Activated CD8-positive, alpha-beta memory T cell treated with anti-CD3 and anti-CD28 coated beads, Interleukin-2, amount 10 ng/mL, durations not matched to agents 7 days and 5 days (primary cell): ENCODE results near the gene COL24A1. TPM values are rescaled to one million over a fixed set of nuclear protein-coding genes. Genes with fewer than 3 reads are reported as not detected.
"Not testable (repeated sequence)": the region's sequence is repeated elsewhere in the genome, so short reads cannot be mapped to it uniquely, and the experiment has no call there.

ENCODE experiments used
- ATAC-seq: fragments of 150-1000 bp; cut with Tn5 transposase; one replicate; pipeline ENCODE4 v1.10.0; 2021; ENCODE audit warnings: moderate library complexity
- CTCF ChIA-PET: fragments of 350-600 bp; sonication (Branson Sonifier 250); formaldehyde crosslinking; loops from one replicate; lab custom pipeline; 2021; ENCODE audit warnings: antibody characterized with exemption; lab: Charles Lee
- DNase-seq: peaks from one replicate; pipeline ENCODE4 v3.0.0-alpha.2; 2020
- H3K27ac Mint-ChIP-seq: one replicate; pipeline ENCODE4 v1.8.0; 2021; ENCODE audit warnings: mild to moderate bottlenecking, mixed read lengths
- H3K27me3 Mint-ChIP-seq: one replicate; pipeline ENCODE4 v1.8.0; 2021; ENCODE audit warnings: mixed read lengths
- H3K36me3 Mint-ChIP-seq: one replicate; pipeline ENCODE4 v1.8.0; 2021; ENCODE audit warnings: mild to moderate bottlenecking, mixed read lengths
- H3K4me1 Mint-ChIP-seq: one replicate; pipeline ENCODE4 v1.8.0; 2021; ENCODE audit warnings: mixed read lengths
- H3K4me3 Mint-ChIP-seq: one replicate; pipeline ENCODE4 v1.8.0; 2021; ENCODE audit warnings: mild to moderate bottlenecking, moderate library complexity, mixed read lengths
- H3K9me3 Mint-ChIP-seq: one replicate; pipeline ENCODE4 v1.8.0; 2022; ENCODE audit warnings: low read depth, mixed read lengths
- total RNA-seq, 2 experiments: library from RNA; stranded (reverse); gene quantifications; one replicate each; pipeline ENCODE4 v1.2.3, GENCODE V29; 2021

COL24A1 gene
- total RNA-seq, 2 experiments from 2014 or later, result not detected

DNA sequence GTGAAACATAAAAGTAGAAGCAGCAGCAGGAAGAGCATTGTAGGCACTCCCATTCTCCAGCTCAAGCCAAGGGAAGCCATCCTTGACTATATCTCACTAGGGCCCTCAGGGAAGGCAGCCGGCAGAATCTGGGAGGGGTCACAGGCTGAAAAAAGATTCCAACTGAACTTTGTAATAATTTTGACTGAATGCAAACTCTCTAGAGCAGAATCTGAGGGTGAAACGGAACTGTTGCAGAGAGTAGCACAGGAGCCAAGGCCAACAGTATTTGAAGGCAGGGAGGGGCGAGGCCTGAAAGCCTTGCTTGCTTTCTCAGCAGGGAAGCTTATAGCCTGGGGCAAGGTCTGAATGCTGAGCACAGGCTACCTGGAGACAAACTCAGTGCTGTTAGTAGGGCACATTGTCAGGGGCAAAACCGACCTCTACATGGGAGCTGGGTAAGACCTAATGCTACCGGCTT, 180.6 kb downstream of the COL24A1 start:
- Mint-ChIP-seq H3K27ac (no peak overlapping the region), H3K4me3 (no peak overlapping the region), H3K27me3 (no peaks in the 10 kb centered on the region), H3K4me1 (no peaks in the 10 kb centered on the region), H3K36me3 (no peaks in the 10 kb centered on the region), H3K9me3 (peaks cover 3% of the 10 kb centered on the region)
- ATAC-seq (no peak), DNase-seq (no peak)
- CTCF ChIA-PET, result no interaction called here

DNA sequence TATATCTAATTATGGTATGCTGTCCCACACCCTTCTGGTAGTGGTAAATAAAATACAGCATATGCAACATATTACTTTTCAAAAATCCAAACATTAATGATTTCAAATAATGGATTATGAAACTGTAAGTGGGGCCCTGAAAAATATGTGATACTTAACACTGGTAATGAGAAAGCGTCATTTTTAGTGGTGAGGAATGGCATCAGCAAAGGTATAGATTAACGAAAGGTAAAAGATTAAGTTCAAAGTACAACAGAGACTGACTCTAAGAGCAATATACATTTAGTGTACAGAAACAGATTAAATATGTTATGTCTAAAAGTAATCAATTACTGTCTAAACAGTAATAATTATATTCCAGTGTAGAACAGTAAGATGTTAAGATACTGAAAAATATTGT, 194.1 kb downstream of the COL24A1 start:
- H3K4me3 Mint-ChIP-seq, result no peak overlapping the region
- no peaks in the 10 kb centered on the region for H3K27me3 Mint-ChIP-seq
- H3K36me3 Mint-ChIP-seq, result no peaks in the 10 kb centered on the region
- DNase-seq (no peak), ATAC-seq (no peak)
- H3K9me3 Mint-ChIP-seq, result no peaks in the 10 kb centered on the region
- CTCF ChIA-PET, result no interaction called here
- H3K27ac Mint-ChIP-seq, result no peak overlapping the region
- H3K4me1 Mint-ChIP-seq, result no peaks in the 10 kb centered on the region

DNA sequence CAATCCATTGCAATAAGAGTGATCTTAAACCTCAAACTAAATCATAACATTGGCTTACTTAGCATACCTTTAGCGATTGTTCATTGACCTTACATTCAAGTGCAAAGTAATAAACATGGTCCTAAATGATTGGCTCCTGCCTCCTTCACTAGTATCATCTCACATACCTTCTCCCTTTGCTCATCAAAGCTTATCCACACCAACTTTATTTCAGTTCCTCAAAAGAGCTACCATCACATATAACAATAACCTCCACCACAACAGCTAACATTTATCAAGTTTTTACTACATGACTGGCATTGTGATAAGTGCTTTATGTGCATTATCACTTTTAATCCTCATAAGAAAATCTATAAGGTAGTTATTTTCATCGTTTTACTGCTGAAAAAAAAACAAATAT, 198.8 kb downstream of the COL24A1 start:
- DNase-seq (no peak), ATAC-seq (no peak)
- no peaks in the 10 kb centered on the region for H3K36me3 Mint-ChIP-seq
- H3K27me3 Mint-ChIP-seq, result no peaks in the 10 kb centered on the region
- H3K4me3 Mint-ChIP-seq, result no peak overlapping the region
- CTCF ChIA-PET, result no interaction called here
- no peak overlapping the region for H3K27ac Mint-ChIP-seq
- no peaks in the 10 kb centered on the region for H3K4me1 Mint-ChIP-seq
- no peaks in the 10 kb centered on the region for H3K9me3 Mint-ChIP-seq

DNA sequence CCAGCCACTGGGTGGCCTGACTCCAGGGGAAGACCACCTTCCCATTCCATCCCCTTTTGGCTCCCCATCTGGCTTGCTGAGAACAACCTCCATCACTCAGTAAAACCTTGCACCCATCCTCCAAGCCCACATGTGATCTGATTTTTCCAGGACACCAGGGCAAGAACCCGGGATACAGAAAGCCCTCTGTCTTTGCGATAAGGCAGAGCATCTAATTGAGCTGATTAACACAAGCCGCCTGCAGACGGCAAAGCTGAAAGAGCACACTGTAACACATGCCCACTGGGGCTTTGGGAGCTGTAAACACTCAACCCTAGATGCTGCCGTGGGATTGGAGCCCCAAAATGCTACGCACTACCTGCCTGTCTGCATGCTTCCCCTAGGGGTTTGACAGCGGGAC, 201.4 kb downstream of the COL24A1 start:
- H3K36me3 Mint-ChIP-seq, DNase-seq, CTCF ChIA-PET, H3K9me3 Mint-ChIP-seq, H3K4me3 Mint-ChIP-seq, ATAC-seq, H3K4me1 Mint-ChIP-seq, H3K27ac Mint-ChIP-seq, H3K27me3 Mint-ChIP-seq: not testable (repeated sequence)

DNA sequence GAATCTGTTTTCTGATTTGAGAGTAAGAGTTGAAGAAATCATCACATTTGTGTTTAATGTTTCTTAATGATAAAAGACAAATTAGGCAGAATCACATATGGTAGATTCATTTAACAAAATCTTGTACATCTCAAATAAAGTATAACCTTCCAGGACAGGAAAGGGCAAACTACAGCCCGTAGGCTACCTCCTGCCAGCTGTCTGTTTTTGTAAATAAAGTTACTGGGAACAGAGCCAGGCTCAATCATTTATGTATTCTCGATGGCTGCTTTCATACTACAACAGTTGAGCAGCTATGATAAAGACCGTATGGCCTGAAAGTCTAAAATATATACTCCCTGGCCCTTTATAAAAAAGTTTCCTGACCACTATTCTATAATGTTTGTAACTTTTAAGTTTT, 204.1 kb downstream of the COL24A1 start:
- Mint-ChIP-seq H3K4me1 (no peaks in the 10 kb centered on the region), H3K27ac (no peak overlapping the region), H3K9me3 (no peaks in the 10 kb centered on the region), H3K27me3 (no peaks in the 10 kb centered on the region), H3K36me3 (no peaks in the 10 kb centered on the region), H3K4me3 (no peak overlapping the region)
- CTCF ChIA-PET, result no interaction called here
- ATAC-seq (no peak), DNase-seq (no peak)

DNA sequence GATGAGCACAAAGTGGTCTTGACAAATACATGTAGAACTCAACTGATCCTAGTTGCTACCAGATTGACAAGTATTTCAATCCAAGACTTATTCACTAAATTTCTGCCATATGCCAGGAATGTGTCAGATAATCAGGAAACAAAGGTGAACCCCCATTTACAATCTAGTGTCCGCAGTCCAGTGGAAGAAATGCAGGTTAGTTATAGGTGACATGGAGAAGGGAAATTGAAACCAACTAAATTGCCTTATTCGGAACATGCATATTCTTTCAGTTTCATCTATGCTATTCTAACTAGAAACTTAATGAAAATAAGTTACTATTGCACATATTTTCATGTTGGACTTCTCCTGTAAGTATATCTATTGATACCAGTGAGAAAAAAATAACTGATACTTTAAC, 209.4 kb downstream of the COL24A1 start:
- H3K9me3 Mint-ChIP-seq, result no peaks in the 10 kb centered on the region
- H3K36me3 Mint-ChIP-seq, result no peaks in the 10 kb centered on the region
- no peak for ATAC-seq
- no peaks in the 10 kb centered on the region for H3K4me1 Mint-ChIP-seq
- no peak overlapping the region for H3K4me3 Mint-ChIP-seq
- CTCF ChIA-PET, result no interaction called here
- no peak overlapping the region for H3K27ac Mint-ChIP-seq
- no peaks in the 10 kb centered on the region for H3K27me3 Mint-ChIP-seq
- DNase-seq, result no peak

DNA sequence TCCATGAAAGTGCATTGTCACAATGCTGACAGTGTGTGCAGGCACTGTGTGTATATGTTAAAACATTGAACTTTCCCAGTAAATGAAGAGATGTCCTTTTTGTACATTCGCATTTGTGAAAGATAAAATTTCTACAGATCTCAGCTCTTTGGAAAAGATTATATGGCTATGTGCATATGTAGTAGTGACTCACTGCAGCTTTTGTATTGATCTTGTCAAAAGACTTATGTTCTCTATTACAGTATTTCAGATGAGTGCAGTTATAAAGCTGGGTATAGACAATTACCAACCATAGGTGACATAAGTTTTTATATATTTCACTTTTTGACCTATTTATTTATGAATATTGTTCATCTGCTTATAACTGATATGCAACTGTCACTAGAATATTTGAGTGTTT, 212.6 kb downstream of the COL24A1 start:
- Mint-ChIP-seq H3K36me3 (no peaks in the 10 kb centered on the region), H3K27ac (no peak overlapping the region), H3K27me3 (no peaks in the 10 kb centered on the region), H3K4me3 (no peak overlapping the region), H3K9me3 (no peaks in the 10 kb centered on the region), H3K4me1 (no peaks in the 10 kb centered on the region)
- ATAC-seq, result no peak
- CTCF ChIA-PET, result no interaction called here
- no peak for DNase-seq

DNA sequence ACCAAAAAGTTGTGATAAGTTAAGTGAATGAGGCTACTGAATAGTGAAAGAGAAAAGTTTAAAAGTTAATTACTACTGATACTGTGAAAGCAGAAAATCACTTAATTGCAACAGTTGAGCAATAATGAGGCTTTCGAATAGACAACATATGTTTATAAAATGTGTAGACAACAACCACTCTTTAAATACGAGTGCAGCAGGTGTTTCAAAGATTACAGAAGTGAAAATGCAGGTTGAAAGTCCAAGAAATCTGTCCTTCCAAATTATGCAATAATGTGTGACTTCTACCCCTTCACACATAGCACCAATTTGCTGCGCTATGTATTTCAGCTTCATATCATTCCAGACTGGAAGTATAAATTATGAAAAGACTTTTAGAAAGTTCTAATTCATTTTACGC, 213.0 kb downstream of the COL24A1 start:
- H3K27ac Mint-ChIP-seq, result no peak overlapping the region

DNA sequence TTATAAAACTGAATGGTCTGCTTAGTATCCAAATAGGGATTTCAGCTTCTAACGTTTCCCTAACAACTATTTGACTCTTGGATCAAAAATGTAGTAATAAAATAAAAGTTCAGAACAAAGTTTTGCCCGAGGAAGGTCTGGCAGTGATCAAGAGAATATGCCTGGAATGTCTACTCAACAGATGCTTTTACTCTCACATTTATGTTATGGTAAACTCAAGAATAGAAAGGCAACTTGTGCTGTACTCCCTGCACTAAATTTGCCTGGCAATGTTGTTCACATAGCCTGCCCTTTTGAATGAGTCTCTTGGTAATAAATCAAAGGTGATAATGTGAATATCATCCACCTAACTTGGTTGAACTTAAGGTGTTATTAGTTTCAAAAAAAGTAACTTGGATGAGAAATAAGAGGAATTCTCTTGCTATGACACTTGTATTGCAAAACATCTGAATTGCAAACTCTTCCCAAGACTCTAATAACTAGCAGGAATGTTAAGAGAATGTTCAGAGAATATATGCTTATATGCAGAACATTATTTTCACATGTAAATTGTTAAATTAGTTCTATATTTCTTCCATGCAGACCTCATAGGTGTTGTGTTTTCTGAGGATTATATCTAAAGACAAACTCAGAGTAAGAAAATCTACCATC, 215.8 kb downstream of the COL24A1 start:
- no peak overlapping the region for H3K4me3 Mint-ChIP-seq
- CTCF ChIA-PET, result no interaction called here
- no peaks in the 10 kb centered on the region for H3K4me1 Mint-ChIP-seq
- H3K36me3 Mint-ChIP-seq, result no peaks in the 10 kb centered on the region
- H3K27me3 Mint-ChIP-seq, result no peaks in the 10 kb centered on the region
- H3K9me3 Mint-ChIP-seq, result no peaks in the 10 kb centered on the region
- H3K27ac Mint-ChIP-seq, result no peak overlapping the region
- no peak for ATAC-seq
- DNase-seq, result no peak

More for the DNA sequence above, 213.0 kb downstream of the COL24A1 start:
- Mint-ChIP-seq H3K36me3 (no peaks in the 10 kb centered on the region), H3K4me1 (no peaks in the 10 kb centered on the region), H3K4me3 (no peak overlapping the region), H3K9me3 (no peaks in the 10 kb centered on the region), H3K27me3 (no peaks in the 10 kb centered on the region)
- ATAC-seq (no peak), DNase-seq (no peak)
- CTCF ChIA-PET, result no interaction called here

DNA sequence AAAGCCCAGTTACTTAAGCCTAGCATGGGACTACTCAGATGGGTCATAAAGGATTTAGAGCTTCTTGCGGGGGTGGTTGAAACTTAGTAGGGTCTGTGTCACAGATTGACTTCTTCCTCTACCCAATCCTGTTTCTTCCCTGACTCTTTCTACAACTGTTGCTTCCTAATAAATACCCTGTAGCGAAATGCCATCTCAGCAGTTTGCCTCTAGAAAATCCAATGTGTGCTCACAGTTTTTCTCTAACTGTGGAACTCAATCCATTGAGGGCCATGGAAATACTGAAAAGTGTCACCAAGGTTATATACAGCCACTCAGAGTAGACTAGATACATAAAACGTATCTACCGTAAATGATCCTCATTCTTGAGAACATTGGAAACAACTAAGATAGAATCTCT, 217.7 kb downstream of the COL24A1 start:
- Mint-ChIP-seq H3K4me3 (no peak overlapping the region), H3K27ac (no peak overlapping the region), H3K4me1 (no peaks in the 10 kb centered on the region), H3K27me3 (no peaks in the 10 kb centered on the region), H3K9me3 (no peaks in the 10 kb centered on the region), H3K36me3 (no peaks in the 10 kb centered on the region)
- DNase-seq, result no peak
- no peak for ATAC-seq
- CTCF ChIA-PET, result no interaction called here

DNA sequence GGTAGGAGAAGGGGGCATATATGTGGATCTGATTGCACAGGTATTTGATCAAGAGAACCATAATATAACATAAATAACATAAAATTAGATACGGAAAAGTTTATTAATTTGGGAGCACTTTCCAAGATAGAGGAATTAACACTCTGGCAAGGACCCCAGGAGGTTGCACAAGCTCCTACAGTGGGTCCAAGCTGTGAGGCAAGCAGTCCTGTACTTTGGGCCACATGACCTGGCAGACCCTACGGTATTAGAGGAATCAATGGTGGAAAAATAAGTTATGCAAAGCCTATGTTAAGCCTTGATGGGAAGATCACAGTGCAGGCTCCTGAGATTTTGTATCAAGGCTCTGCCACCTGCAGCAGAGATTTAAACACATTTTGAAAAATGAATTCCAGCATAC, 220.1 kb downstream of the COL24A1 start:
- Mint-ChIP-seq H3K36me3 (no peaks in the 10 kb centered on the region), H3K4me1 (no peaks in the 10 kb centered on the region), H3K9me3 (no peaks in the 10 kb centered on the region), H3K27me3 (no peaks in the 10 kb centered on the region), H3K27ac (no peak overlapping the region), H3K4me3 (no peak overlapping the region)
- DNase-seq (no peak), ATAC-seq (no peak)
- CTCF ChIA-PET, result no interaction called here

DNA sequence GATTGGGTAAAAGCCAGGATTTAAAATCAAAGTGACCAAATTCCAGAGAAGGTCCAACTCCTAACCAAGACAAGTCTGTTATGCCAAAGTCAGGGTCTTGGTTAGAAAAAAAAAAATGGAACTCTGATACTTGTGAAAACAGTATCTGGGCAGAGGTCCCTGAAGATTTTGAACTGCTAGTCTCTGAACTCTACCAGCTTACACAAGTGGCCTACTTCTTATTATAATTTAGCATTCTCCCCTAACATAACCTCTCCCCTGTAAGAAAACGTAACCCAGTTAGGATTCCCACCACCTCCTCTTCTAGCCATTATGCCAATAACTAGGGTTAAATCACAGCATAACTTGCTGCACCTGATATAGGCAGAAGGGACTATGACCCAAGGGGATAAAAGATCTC, 220.5 kb downstream of the COL24A1 start:
- H3K27me3 Mint-ChIP-seq, result no peaks in the 10 kb centered on the region
- no peak for ATAC-seq
- H3K9me3 Mint-ChIP-seq, result no peaks in the 10 kb centered on the region
- DNase-seq, result no peak
- no peaks in the 10 kb centered on the region for H3K36me3 Mint-ChIP-seq
- H3K27ac Mint-ChIP-seq, result no peak overlapping the region
- H3K4me1 Mint-ChIP-seq, result no peaks in the 10 kb centered on the region
- no peak overlapping the region for H3K4me3 Mint-ChIP-seq
- CTCF ChIA-PET, result no interaction called here

DNA sequence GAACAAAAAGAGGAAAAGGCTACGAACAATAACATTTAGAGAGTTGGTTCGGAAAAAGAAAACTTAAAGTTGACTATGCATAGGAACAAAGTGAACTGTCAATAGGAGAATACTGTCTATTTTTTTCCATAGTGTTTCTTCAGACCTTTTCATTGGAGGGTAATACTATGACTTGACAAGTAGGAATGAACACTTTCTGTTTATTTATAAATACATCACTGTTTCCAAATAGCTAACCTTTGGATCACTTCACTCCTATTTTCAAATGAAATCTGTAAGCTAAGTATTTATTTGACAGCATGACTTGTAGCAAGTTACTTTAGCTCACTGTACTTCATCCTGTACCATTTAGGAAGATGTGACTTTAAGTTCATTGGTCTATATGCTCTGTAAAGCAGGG, 221.3 kb downstream of the COL24A1 start:
- Mint-ChIP-seq H3K27me3 (no peaks in the 10 kb centered on the region), H3K36me3 (no peaks in the 10 kb centered on the region), H3K9me3 (no peaks in the 10 kb centered on the region), H3K27ac (no peak overlapping the region), H3K4me3 (no peak overlapping the region), H3K4me1 (no peaks in the 10 kb centered on the region)
- CTCF ChIA-PET, result no interaction called here
- ATAC-seq, result no peak
- DNase-seq, result no peak

DNA sequence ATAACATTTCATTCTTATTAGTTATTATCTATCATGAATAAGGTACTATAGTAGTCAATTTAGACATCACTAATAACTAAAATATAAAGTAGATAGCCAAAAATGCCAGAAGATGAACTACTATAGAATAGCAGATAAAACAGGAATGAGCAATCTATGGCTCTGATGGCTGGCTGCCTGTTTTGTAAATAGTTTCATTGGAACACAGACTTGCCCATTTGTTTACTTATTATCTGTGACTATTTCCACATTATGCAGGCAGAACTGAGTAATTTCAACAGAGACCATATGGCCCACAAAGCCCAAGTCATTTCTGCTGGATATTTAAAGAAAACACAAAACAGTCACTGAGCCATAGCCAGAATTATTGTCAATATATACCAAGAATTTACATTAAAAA, 222.1 kb downstream of the COL24A1 start:
- Mint-ChIP-seq H3K27ac (no peak overlapping the region), H3K9me3 (no peaks in the 10 kb centered on the region), H3K36me3 (no peaks in the 10 kb centered on the region), H3K4me1 (no peaks in the 10 kb centered on the region), H3K4me3 (no peak overlapping the region), H3K27me3 (no peaks in the 10 kb centered on the region)
- CTCF ChIA-PET, result no interaction called here
- ATAC-seq, result no peak
- DNase-seq, result no peak

DNA sequence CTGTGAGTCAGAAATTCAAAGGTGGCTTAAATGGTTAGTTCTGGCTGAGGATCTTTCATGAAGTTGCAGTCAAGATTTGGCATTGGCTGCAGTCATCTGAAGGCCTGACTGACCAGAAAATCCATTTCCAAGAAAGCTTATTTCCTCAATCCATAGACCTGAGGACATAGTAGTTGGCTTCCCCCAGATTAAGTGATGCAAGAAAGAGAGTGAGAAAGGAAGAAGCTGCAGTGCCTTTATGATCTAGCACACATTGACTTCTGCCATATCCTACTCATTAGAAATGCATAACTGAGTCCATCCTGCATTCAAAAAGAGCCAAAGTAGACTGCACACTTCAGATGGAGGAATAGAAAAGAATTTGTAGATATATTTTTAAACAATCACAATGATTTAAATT, 222.6 kb downstream of the COL24A1 start:
- Mint-ChIP-seq H3K9me3 (no peaks in the 10 kb centered on the region), H3K4me3 (no peak overlapping the region), H3K27me3 (no peaks in the 10 kb centered on the region), H3K4me1 (no peaks in the 10 kb centered on the region), H3K27ac (no peak overlapping the region), H3K36me3 (no peaks in the 10 kb centered on the region)
- no peak for ATAC-seq
- DNase-seq, result no peak
- CTCF ChIA-PET, result no interaction called here
